H1 (cell line): ENCODE data around the gene CRYGS. TPM values are rescaled to one million over a fixed set of nuclear protein-coding genes. Genes with fewer than 3 reads are reported as not detected.

Source experiments
- CTCF ChIA-PET: fragments of 300-600 bp; sonication (Branson Sonifier 250); formaldehyde crosslinking; loops from one replicate; lab custom pipeline; 2021; ENCODE audit not compliant: partially characterized antibody; lab: Charles Lee
- POLR2A ChIA-PET: fragments of 300-600 bp; sonication (Branson Sonifier 250); formaldehyde crosslinking; loops from one replicate; lab custom pipeline; 2021; ENCODE audit warnings: inconsistent platforms; ENCODE audit not compliant: partially characterized antibody; lab: Charles Lee
- DNase-seq, 2 experiments: peaks; one replicate each; pipeline versions ENCODE4 v3.0.0 to v3.0.0-alpha.2; 2010 to 2022; ENCODE audit warnings: low spot score in 2 of 2, low read depth in 1 of 2, mixed read lengths in 1 of 2
- FAIRE-seq: peaks from 2 replicates; lab custom pipeline; 2011; peaks lifted over from hg19 to GRCh38; lab: Jason Lieb, UNC
- H2AFZ ChIP-seq: 2 replicates; pipeline ENCODE4 v1.8.1; 2012; ENCODE audit warnings: low read length, inconsistent platforms
- H2AK5ac ChIP-seq: 2 replicates; pipeline ENCODE4 v1.6.1; 2013; ENCODE audit warnings: low read depth, low read length
- H2BK120ac ChIP-seq: replicated peaks from 2 replicates; pipeline ENCODE3; 2013; ENCODE audit warnings: low read depth, low read length, inconsistent platforms
- H2BK12ac ChIP-seq: 2 replicates; pipeline ENCODE4 v1.6.1; 2013; ENCODE audit warnings: low read depth, low read length
- H2BK15ac ChIP-seq: 2 replicates; pipeline ENCODE4 v1.6.1; 2013; ENCODE audit warnings: low read length
- H2BK20ac ChIP-seq: 2 replicates; pipeline ENCODE4 v1.6.1; 2013; ENCODE audit warnings: low read length
- H2BK5ac ChIP-seq: 2 replicates; pipeline ENCODE4 v1.6.1; 2013; ENCODE audit warnings: low read depth, low read length
- H3K14ac ChIP-seq: 2 replicates; pipeline ENCODE4 v1.6.1; 2013; ENCODE audit warnings: inconsistent platforms; ENCODE audit not compliant: insufficient read length
- H3K18ac ChIP-seq: 2 replicates; pipeline ENCODE4 v1.6.1; 2013; ENCODE audit warnings: low read length; ENCODE audit errors: extremely low read depth
- H3K23ac ChIP-seq: 2 replicates; pipeline ENCODE4 v1.6.1; 2013; ENCODE audit warnings: inconsistent platforms; ENCODE audit not compliant: insufficient read length
- H3K23me2 ChIP-seq: 2 replicates; pipeline ENCODE4 v1.6.1; 2013; ENCODE audit warnings: low read depth, low read length
- H3K27ac ChIP-seq: 2 replicates; pipeline ENCODE4 v1.6.1; 2011; ENCODE audit warnings: low read depth, low read length, inconsistent platforms
- H3K27me3 ChIP-seq, 4 experiments: replicated peaks in 1 of 4; 1 replicate in 1 of 4; 2 replicates in 3 of 4; pipeline versions ENCODE4 v1.6.1 to v1.8.1; 2011 to 2013; ENCODE audit warnings: low read length in 3 of 4, mild to moderate bottlenecking in 3 of 4, inconsistent platforms in 2 of 4, mixed read lengths in 2 of 4, moderate library complexity in 1 of 4; ENCODE audit not compliant: control insufficient read depth in 3 of 4, insufficient read depth in 3 of 4; ENCODE audit errors: extremely low read depth in 1 of 4
- H3K36me3 ChIP-seq, 4 experiments: 2 replicates each; pipeline versions ENCODE4 v1.6.1 to v1.8.1; 2011 to 2013; ENCODE audit warnings: mild to moderate bottlenecking in 4 of 4, low read length in 3 of 4, moderate library complexity in 2 of 4, control low read depth in 1 of 4, inconsistent platforms in 1 of 4; ENCODE audit not compliant: insufficient read depth in 4 of 4, control insufficient read depth in 2 of 4
- H3K4ac ChIP-seq: replicated peaks from 2 replicates; pipeline ENCODE3; 2013; ENCODE audit warnings: low read length, low read depth, mixed read lengths, inconsistent platforms; ENCODE audit not compliant: insufficient read length
- H3K4me1 ChIP-seq, 4 experiments: replicated peaks in 1 of 4; 1 replicate in 1 of 4; 2 replicates in 3 of 4; pipeline versions ENCODE4 v1.6.1 to v1.8.1; 2011 to 2013; ENCODE audit warnings: low read length in 3 of 4, inconsistent platforms in 2 of 4, mixed read lengths in 1 of 4; ENCODE audit not compliant: insufficient read depth in 4 of 4, control insufficient read depth in 3 of 4
- H3K4me2 ChIP-seq, 2 experiments: 2 replicates each; pipeline versions ENCODE4 v1.6.1 to v1.8.1; 2011 to 2013; ENCODE audit warnings: low read depth in 2 of 2, low read length in 2 of 2, control low read depth in 1 of 2, inconsistent platforms in 1 of 2, mild to moderate bottlenecking in 1 of 2; ENCODE audit not compliant: insufficient read depth in 1 of 2
- H3K4me3 ChIP-seq, 4 experiments: fragments of 200-600, 300-600 bp in 1 of 4; sonication (generic), shearing (Covaris generic), sonication (Bioruptor Twin) in 1 of 4; 2 replicates each; pipeline versions ENCODE4 v1.5.1 to v1.8.1; 2011 to 2016; ENCODE audit warnings: low read length in 4 of 4, low read depth in 3 of 4, control low read depth in 2 of 4, inconsistent platforms in 2 of 4, mild to moderate bottlenecking in 2 of 4, mixed read lengths in 1 of 4, moderate library complexity in 1 of 4; ENCODE audit not compliant: insufficient read depth in 2 of 4; ENCODE audit errors: extremely low read depth in 1 of 4
- H3K56ac ChIP-seq: replicated peaks from 2 replicates; pipeline ENCODE3; 2013; ENCODE audit warnings: low read depth, mild to moderate bottlenecking, mixed read lengths, low read length, inconsistent platforms; ENCODE audit not compliant: insufficient read length
- H3K79me1 ChIP-seq: 2 replicates; pipeline ENCODE4 v1.6.1; 2013; ENCODE audit warnings: low read depth, low read length, control low read depth
- H3K79me2 ChIP-seq, 2 experiments: 2 replicates each; pipeline versions ENCODE4 v1.6.1 to v1.8.1; 2012 to 2013; ENCODE audit warnings: low read length in 2 of 2, mild to moderate bottlenecking in 2 of 2, inconsistent platforms in 1 of 2; ENCODE audit not compliant: insufficient read depth in 2 of 2, control insufficient read depth in 1 of 2
- H3K9ac ChIP-seq, 4 experiments: replicated peaks in 1 of 4; 1 replicate in 1 of 4; 2 replicates in 3 of 4; pipeline versions ENCODE4 v1.6.1 to v1.8.1; 2011 to 2013; ENCODE audit warnings: low read depth in 3 of 4, low read length in 3 of 4, control low read depth in 2 of 4, mild to moderate bottlenecking in 2 of 4, moderate library complexity in 2 of 4, inconsistent platforms in 1 of 4; ENCODE audit errors: extremely low read depth in 1 of 4
- H3K9me3 ChIP-seq, 2 experiments: 2 replicates each; pipeline versions ENCODE4 v1.6.1 to v1.8.1; 2012 to 2013; ENCODE audit warnings: mild to moderate bottlenecking in 2 of 2, moderate library complexity in 2 of 2, control low read depth in 1 of 2, inconsistent platforms in 1 of 2, low read depth in 1 of 2, low read length in 1 of 2, mixed read lengths in 1 of 2; ENCODE audit not compliant: insufficient read depth in 2 of 2
- H4K20me1 ChIP-seq, 2 experiments: replicated peaks in 1 of 2; 2 replicates each; pipeline versions ENCODE3 to v1.8.1; 2011 to 2013; ENCODE audit warnings: inconsistent platforms in 2 of 2, low read length in 2 of 2, mild to moderate bottlenecking in 1 of 2; ENCODE audit not compliant: insufficient read depth in 2 of 2, control insufficient read depth in 1 of 2
- H4K5ac ChIP-seq: 2 replicates; pipeline ENCODE4 v1.6.1; 2013; ENCODE audit warnings: low read length, low read depth, mixed read lengths, inconsistent platforms; ENCODE audit not compliant: insufficient read length
- H4K8ac ChIP-seq: 2 replicates; pipeline ENCODE4 v1.8.0; 2013; ENCODE audit warnings: mild to moderate bottlenecking, moderate library complexity, low read length, inconsistent platforms; ENCODE audit not compliant: insufficient read depth; ENCODE audit errors: extremely low read depth
- H4K91ac ChIP-seq: replicated peaks from 2 replicates; pipeline ENCODE3; 2013; ENCODE audit warnings: low read length, mixed read lengths, inconsistent platforms; ENCODE audit not compliant: insufficient read length
- ATF3 ChIP-seq: IDR thresholded peaks from 2 replicates; pipeline ENCODE4 v1.6.1; 2011; ENCODE audit warnings: low read depth, mild to moderate bottlenecking, low read length; ENCODE audit not compliant: insufficient read depth
- CTBP2 ChIP-seq: IDR thresholded peaks from 2 replicates; pipeline ENCODE4 v1.7.0; 2011; ENCODE audit warnings: borderline replicate concordance, mild to moderate bottlenecking, moderate library complexity, mixed read lengths, low read length; ENCODE audit not compliant: insufficient read depth, insufficient read length
- FOSL1 ChIP-seq: IDR thresholded peaks from 2 replicates; pipeline ENCODE4 v1.6.1; 2011; ENCODE audit warnings: mild to moderate bottlenecking, low read depth, low read length, moderate library complexity; ENCODE audit not compliant: insufficient read depth
- SIN3A ChIP-seq, 2 experiments: IDR thresholded peaks in 1 of 2; conservative IDR thresholded peaks in 1 of 2; 2 replicates each; pipeline ENCODE4 v1.6.1; 2011 to 2012; ENCODE audit warnings: low read length in 2 of 2, improper control_type of control experiment in 1 of 2, low read depth in 1 of 2, mild to moderate bottlenecking in 1 of 2
- WGBS, 2 experiments: shearing (Covaris generic) in 1 of 2; methylation state at CpG; one replicate each; pipeline versions ENCODE4 v1.1.6 to v1.1.7; 2013 to 2015; ENCODE audit warnings: low lambda C conversion rate in 2 of 2, mixed read lengths in 2 of 2, inconsistent platforms in 1 of 2, low coverage in 1 of 2, missing lambda C conversion rate in 1 of 2; ENCODE audit not compliant: insufficient replicate concordance in 2 of 2, insufficient coverage in 1 of 2, insufficient read length in 1 of 2; ENCODE audit errors: extremely low coverage in 1 of 2, missing lambda C conversion rate in 1 of 2; 5-methylcytosine and 5-hydroxymethylcytosine counted together
- polyA plus RNA-seq, 7 experiments: library from polyadenylated mRNA; depleted of rRNA in 3 of 7; stranded (reverse) in 5 of 7; unstranded in 2 of 7; fragments of >200 nt in 5 of 7; fragments of 200-250 nt in 2 of 7; gene quantifications; 1 replicate in 5 of 7; 2 replicates in 1 of 7; 4 replicates in 1 of 7; pipeline versions ENCODE4 v1.2.1 to v1.2.3, GENCODE V29; 2011 to 2013; ENCODE audit warnings: missing spikeins in 2 of 7, mixed read lengths in 2 of 7
- total RNA-seq: library from RNA; stranded (reverse); fragmentation: NEBNext Ultra II Directional; extraction: Animal tissue kit (Norgen Biotek cat#: 25700); gene quantifications from 2 replicates; pipeline ENCODE4 v1.2.1, GENCODE V29; 2021

CRYGS gene
- total and polyA plus RNA-seq, 2 of the 8 experiments (the other 6 are each of a cell fraction or from before 2014, with no cell fraction given) = 1.5 to 1.8 TPM

GRCh38 chr3:186525369-186526255 is 18.6 kb downstream of the CRYGS start:
- no peak for TF ChIP-seq CTBP2
- no peak for TF ChIP-seq ATF3
- no peak for TF ChIP-seq FOSL1
- TF ChIP-seq SIN3A (conservative IDR thresholded peaks at IDR 0.05 in 1 of 2, IDR thresholded peaks at IDR 0.05 in 1 of 2; ENCODE audit: low read depth in 1 of 2, low read length in 2 of 2) = no peak
- TF ChIP-seq, all 59 proteins: peak for 0
- Histone ChIP-seq H3K4me2 (no peak overlapping the region), H3K14ac (no peak overlapping the region), H4K91ac (no peak overlapping the region), H2BK20ac (no peak overlapping the region), H4K8ac (no peak overlapping the region), H3K27ac (no peak overlapping the region), H3K27me3 (no peaks in the 10 kb centered on the region; a peak in 1 of 7 replicates), H2AFZ (no peak overlapping the region), H2BK15ac (no peak overlapping the region), H2BK5ac (no peak overlapping the region), H2AK5ac (no peak overlapping the region), H3K56ac (no peak overlapping the region), H4K20me1 (no peaks in the 10 kb centered on the region), H3K4me3 (no peak overlapping the region), H3K36me3 (no peaks in the 10 kb centered on the region), H2BK120ac (no peak overlapping the region), H3K23ac (no peak overlapping the region), H3K79me1 (no peaks in the 10 kb centered on the region), H3K18ac (no peak overlapping the region), H3K9ac (no peak overlapping the region), H3K23me2 (peaks cover 2% of the 10 kb centered on the region; the same call in 1 of the 2 replicates), H3K79me2 (no peaks in the 10 kb centered on the region), H3K9me3 (no peaks in the 10 kb centered on the region), H4K5ac (no peak overlapping the region), H2BK12ac (no peak overlapping the region), H3K4ac (no peak overlapping the region), H3K4me1 (0 out of 7 replicates have a peak, but pooled peaks cover 0 to 3% (median 0%) of the 10 kb centered on the region in 4 experiments)
- no peak for DNase-seq
- no peak for FAIRE-seq
- 80% methylated on average over 9 of the region's 9 CpGs; no CpG with 5 or more reads in 1 of the 2 experiments for WGBS, 2 experiments
- POLR2A ChIA-PET = no interaction called here
- CTCF ChIA-PET = interaction anchor here (0.7 to 5.2 kb wide), 5 partner anchors 8 to 266 kb away, joined by 3 to 55 read pairs (median 4); no protein-coding TSS in a partner anchor
